ENCODE results near the gene OR4D11.

GRCh38 chr11:59511675-59512074 lies 8.3 kb downstream of the OR4D11 start:
- TF ChIP-seq CTCF (IDR thresholded peaks at IDR 0.05) (no peak), POLR2A (IDR thresholded peaks at IDR 0.05) (no peak)
